LNCaP clone FGC (cell line): ENCODE results near the gene PLEKHM1.

Source experiments
- DNase-seq: peaks from one replicate; pipeline ENCODE4 v3.0.0-alpha.2; 2011; ENCODE audit warnings: low read depth
- H3K4me3 ChIP-seq: 2 replicates; pipeline ENCODE4 v1.5.1; 2011; ENCODE audit warnings: mild to moderate bottlenecking, low read depth, low read length, control low read depth
- CTCF ChIP-seq: IDR thresholded peaks from 2 replicates; pipeline ENCODE4 v1.5.1; 2012; ENCODE audit warnings: mild to moderate bottlenecking; ENCODE audit not compliant: control insufficient read depth, insufficient read depth; ENCODE audit errors: extremely low read depth

The PLEKHM1 gene

DNA sequence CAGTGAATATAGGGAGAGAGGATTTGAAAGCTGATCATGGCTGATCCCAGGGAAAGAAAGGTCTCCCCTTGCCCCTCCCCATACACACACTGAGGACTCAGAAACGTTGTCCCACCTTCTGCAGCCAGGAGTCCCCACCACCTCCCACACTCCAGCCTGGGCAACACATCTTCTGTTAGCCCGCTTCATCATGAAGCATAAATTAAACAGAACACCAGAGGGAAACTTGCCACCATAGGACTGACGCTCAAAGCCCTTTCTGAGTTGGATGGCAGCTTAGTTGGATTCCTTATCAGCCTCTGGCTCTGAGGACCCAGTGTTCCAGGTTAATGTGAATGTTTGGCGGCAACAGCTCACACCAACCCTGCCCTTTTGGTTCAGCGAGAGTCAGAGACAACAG, 91.7 kb downstream of the PLEKHM1 start:
- no peak for TF ChIP-seq CTCF
- no peak for DNase-seq
- H3K4me3 ChIP-seq = no peak overlapping the region

DNA sequence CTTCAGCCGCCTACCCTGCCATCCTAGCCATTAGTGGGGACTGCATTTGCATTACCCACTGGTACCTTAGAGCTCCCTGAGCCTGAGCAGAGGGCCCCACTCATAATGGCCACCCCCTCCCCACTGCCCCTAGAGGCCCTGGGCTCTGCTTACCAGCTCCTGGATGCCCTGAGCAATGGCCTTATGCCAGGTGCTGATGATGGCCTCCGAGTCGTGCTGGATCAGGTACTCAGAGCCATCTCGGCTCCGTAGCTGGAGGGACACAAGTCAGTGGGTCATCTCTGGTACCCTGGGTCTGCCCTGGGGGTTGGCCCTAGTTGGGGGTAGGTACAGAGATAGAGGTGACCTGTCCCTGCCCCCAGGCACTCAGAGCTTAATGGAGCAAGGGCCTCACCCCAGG, 92.7 kb downstream of the PLEKHM1 start:
- no peak for TF ChIP-seq CTCF
- DNase-seq = no peak
- no peak overlapping the region for H3K4me3 ChIP-seq

DNA sequence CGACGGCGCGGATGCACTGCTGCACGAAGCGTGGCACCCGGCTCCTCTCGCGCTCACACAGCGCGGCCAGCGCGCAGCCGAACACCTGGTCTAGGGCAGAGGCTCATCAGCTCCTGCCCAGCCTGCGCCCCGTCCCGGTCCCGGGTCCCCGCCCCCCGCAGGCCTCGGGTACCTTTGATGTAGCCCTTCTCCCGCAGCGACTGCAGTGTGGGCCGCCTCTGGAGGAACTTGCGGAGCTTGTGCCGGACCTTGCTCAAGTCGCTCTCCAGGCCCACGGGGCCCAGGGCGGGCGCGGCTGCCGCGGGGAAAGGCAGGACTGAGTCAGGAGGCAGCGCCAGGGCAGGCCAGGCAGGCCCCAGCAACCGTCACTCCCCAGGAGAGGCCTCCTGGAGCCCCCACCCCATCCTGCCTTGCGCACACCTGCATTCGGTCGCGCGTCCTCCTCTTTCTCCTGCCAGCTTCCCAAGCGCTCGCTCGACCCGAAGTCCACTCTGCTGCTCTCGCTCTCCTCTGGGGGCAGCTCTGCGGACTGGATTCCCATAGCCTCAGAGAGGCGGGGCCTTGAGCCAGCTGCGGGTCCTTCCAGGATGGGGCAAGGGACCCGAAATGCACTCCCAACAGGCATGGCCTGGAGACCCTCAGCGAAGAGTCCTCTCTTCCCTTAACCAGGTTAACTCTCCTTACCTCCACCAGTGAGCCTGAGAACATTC, 93.9 kb downstream of the PLEKHM1 start:
- no peak overlapping the region for H3K4me3 ChIP-seq
- DNase-seq = no peak
- TF ChIP-seq CTCF = no peak

- no peak overlapping the region for H3K4me3 ChIP-seq
- TF ChIP-seq CTCF = no peak
- DNase-seq = no peak
Measured at GRCh38 chr17:45395569-45396415, 94.7 kb downstream of the PLEKHM1 start.

DNA sequence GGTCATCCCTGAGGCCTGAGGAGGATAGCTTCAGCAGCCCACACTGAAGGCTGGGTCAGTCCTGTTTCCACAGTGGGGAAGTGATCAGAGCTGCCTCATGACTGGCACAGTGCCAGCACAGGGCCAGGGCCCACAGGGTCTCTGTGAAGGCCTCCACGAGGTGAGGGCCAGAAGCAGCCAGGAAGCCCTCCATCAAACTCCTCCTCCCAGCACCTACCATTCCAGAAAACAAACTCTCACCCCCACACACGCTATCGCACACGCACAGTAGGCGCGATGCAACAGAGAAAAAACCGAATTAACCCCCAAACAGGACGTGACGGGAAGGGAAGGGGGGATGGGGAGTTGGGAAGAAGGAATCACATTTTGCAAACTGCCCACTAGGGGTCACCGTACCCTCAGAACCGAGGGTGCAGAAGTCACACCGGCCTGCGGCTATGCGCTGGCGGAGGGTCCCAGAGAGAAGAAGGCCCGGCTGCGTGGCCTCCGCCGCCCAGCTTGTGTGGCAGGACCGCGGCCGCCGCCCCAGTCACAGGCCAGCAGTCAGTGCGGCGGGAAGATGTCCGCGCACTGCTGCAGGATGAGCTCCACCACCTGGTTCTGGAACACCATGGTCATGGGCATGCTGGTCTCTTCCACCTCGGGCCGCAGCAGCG, 95.5 kb downstream of the PLEKHM1 start:
- peak; percentile 27 for DNase-seq
- peak; percentile 74 for TF ChIP-seq CTCF
- H3K4me3 ChIP-seq = no peak overlapping the region

DNA sequence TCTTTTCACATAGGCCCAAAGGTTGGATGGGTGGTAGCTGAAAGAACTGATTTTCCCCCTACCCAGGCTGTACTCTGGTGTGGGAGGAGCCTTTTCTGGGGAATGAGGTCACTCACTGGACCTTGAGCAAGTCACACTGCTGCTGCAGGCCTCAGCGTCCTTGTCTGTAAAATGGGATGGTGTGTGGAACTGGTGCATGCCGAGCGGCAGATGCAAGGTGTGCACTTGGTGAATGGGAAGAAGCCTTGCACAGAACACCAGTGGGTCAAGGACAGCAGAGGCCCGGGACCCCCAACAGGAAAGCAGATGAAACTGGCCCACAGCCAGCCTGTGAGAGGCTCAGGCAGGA, 96.0 kb downstream of the PLEKHM1 start:
- no peak for DNase-seq
- no peak overlapping the region for H3K4me3 ChIP-seq
- TF ChIP-seq CTCF = no peak

GRCh38 chr17:45394091-45394490, 96.4 kb downstream of the PLEKHM1 start:
- H3K4me3 ChIP-seq = no peak overlapping the region
- DNase-seq = no peak
- no peak for TF ChIP-seq CTCF
